ENCODE results near the gene KCNIP3. TPM values are rescaled to one million over a fixed set of nuclear protein-coding genes. Genes with fewer than 3 reads are reported as not detected.

KCNIP3 gene
- total and polyA plus RNA-seq, 12 donors, result 2.1 to 8.0 (median 3.9) TPM

DNA sequence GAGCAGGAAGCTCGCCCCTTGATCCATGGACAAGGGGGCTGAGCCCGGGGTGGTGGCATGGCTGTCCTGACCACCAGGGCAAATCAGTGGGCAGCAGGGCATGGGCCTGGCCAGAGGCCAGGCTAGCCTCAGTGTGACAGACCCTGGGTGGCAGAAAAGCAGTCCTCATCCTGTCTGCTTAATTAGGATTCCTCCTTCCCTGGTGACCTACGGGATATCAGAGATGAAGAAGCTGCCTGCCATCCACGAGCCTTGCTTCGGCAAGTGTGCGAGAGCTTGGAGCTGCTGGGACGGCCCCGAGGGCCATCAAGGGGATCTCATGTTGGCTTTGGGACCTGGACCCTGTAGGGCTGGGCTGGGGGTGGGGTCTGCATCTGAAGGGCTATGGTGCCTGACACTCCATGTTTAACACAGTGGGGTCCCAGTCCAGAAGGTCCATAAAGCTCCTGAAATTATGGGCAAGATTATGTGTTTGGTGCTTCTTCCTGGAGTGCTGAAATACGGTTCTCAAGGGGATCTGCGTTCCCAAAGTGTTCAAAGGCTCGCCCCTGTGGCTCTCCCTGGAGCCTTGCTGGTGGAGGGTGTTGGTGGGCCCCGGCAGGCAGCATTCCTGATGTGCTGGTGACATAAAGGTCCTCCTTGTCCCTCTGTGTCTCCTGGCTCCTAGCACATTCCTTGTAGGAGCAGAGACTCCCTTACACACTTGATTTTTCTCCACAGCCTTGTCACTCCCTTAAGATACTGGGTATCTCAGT, 52.6 kb downstream of the KCNIP3 start:
- no peak for ATAC-seq
- Histone ChIP-seq H3K36me3 (no peaks in the 10 kb centered on the region), H3K4me3 (no peak overlapping the region), H3K9me3 (no peaks in the 10 kb centered on the region), H3K27ac (no peak overlapping the region), H3K4me1 (peaks cover 0 to 23% (median 11%) of the 10 kb centered on the region in 9 donors), H3K27me3 (peaks cover 0 to 40% (median 0%) of the 10 kb centered on the region in 7 donors)
- TF ChIP-seq, protein P1, sequence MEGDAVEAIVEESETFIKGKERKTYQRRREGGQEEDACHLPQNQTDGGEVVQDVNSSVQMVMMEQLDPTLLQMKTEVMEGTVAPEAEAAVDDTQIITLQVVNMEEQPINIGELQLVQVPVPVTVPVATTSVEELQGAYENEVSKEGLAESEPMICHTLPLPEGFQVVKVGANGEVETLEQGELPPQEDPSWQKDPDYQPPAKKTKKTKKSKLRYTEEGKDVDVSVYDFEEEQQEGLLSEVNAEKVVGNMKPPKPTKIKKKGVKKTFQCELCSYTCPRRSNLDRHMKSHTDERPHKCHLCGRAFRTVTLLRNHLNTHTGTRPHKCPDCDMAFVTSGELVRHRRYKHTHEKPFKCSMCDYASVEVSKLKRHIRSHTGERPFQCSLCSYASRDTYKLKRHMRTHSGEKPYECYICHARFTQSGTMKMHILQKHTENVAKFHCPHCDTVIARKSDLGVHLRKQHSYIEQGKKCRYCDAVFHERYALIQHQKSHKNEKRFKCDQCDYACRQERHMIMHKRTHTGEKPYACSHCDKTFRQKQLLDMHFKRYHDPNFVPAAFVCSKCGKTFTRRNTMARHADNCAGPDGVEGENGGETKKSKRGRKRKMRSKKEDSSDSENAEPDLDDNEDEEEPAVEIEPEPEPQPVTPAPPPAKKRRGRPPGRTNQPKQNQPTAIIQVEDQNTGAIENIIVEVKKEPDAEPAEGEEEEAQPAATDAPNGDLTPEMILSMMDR (IDR thresholded peaks at IDR 0.05), result no peak
- no peak for DNase-seq
- intact Hi-C loops (cut with DNase I), result loop anchor here in 2 of 10 donors (5.0 kb wide), 2 partner anchors 48 to 53 kb away; partner anchors contain the start of gene FAHD2A (in 1 of the 2)
- 80 to 83% methylated on average over 12 of the region's 12 CpGs for WGBS, 2 donors

- DNase-seq (no peak), ATAC-seq (no peak)
- Histone ChIP-seq H3K4me3 (no peak overlapping the region), H3K27ac (no peak overlapping the region), H3K36me3 (no peaks in the 10 kb centered on the region), H3K4me1 (peaks cover 0 to 17% (median 7%) of the 10 kb centered on the region in 9 donors), H3K27me3 (peaks cover 0 to 34% (median 0%) of the 10 kb centered on the region in 7 donors), H3K9me3 (no peaks in the 10 kb centered on the region)
- TF ChIP-seq, protein P1 (IDR thresholded peaks at IDR 0.05), result no peak
- intact Hi-C loops (cut with DNase I), result loop anchor here in 1 of 10 donors (5.0 kb wide), 1 partner anchor 47 kb away; no protein-coding TSS in a partner anchor
- WGBS, 2 donors, result 60 to 72% methylated on average over 7 of the region's 7 CpGs
Measured at GRCh38 chr2:95350368-95350767, 53.2 kb downstream of the KCNIP3 start.

GRCh38 chr2:95350774-95351597, 53.8 kb downstream of the KCNIP3 start:
- intact Hi-C loops (cut with DNase I), result loop anchor here in 1 of 10 donors (5.0 kb wide), 1 partner anchor 46 kb away; no protein-coding TSS in a partner anchor
- H3K9me3 ChIP-seq, result peaks cover 0 to 4% (median 0%) of the 10 kb centered on the region in 11 donors
- WGBS, 2 donors, result 87 to 90% methylated on average over 13 of the region's 13 CpGs

DNA sequence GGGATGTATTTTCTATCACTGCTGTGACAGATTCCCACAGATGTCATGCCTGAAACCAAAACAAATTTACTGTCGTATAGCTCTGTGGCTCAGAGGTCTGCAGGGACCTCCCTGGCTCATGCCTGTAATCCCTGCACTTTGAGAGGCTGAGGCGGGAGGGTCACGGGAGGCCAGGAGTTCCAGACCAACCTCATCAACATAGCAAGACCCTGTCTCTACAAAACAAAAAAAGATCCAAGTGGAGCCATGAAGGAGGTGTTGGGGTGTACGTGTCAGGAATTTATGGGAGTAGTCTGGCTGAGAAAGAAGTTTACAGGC, 54.4 kb downstream of the KCNIP3 start:
- peaks cover 0 to 24% (median 0%) of the 10 kb centered on the region in 7 donors for H3K27me3 ChIP-seq
- no peak overlapping the region for H3K4me3 ChIP-seq
- peaks cover 0 to 8% (median 0%) of the 10 kb centered on the region in 11 donors for H3K9me3 ChIP-seq
- 80 to 87% methylated on average over 4 of the region's 4 CpGs for WGBS, 2 donors
- ATAC-seq (no peak), DNase-seq (no peak)
- H3K36me3 ChIP-seq, result no peaks in the 10 kb centered on the region
- TF ChIP-seq, protein P1 (IDR thresholded peaks at IDR 0.05), result no peak
- intact Hi-C loops (cut with DNase I), result loop anchor here in 1 of 10 donors (5.0 kb wide), 1 partner anchor 46 kb away; no protein-coding TSS in a partner anchor
- H3K27ac ChIP-seq, result no peak overlapping the region
- H3K4me1 ChIP-seq, result peaks cover 0 to 14% (median 3%) of the 10 kb centered on the region in 9 donors

More at GRCh38 chr2:95350774-95351597, 53.8 kb downstream of the KCNIP3 start:
- peaks cover 0 to 14% (median 3%) of the 10 kb centered on the region in 9 donors for H3K4me1 ChIP-seq
- no peak overlapping the region for H3K27ac ChIP-seq
- H3K4me3 ChIP-seq, result no peak overlapping the region
- TF ChIP-seq, protein P1 (IDR thresholded peaks at IDR 0.05), result no peak
- H3K27me3 ChIP-seq, result peaks cover 0 to 27% (median 0%) of the 10 kb centered on the region in 7 donors
- DNase-seq (no peak), ATAC-seq (no peak)
- H3K36me3 ChIP-seq, result no peaks in the 10 kb centered on the region
